Epidermal melanocyte (primary cell): ENCODE measurements around the gene JKAMP.

ENCODE experiments used
- DNase-seq: peaks from one replicate; pipeline ENCODE4 v3.0.0; 2011; ENCODE audit warnings: low spot score; ENCODE audit not compliant: insufficient read length

The JKAMP gene

GRCh38 chr14:59538936-59539335, 54.6 kb downstream of the JKAMP start:
- no peak for DNase-seq

GRCh38 chr14:59540852-59541251, 56.5 kb downstream of the JKAMP start:
- no peak for DNase-seq

GRCh38 chr14:59541731-59542130, 57.4 kb downstream of the JKAMP start:
- no peak for DNase-seq

- no peak for DNase-seq
These were observed 59.6 kb downstream of the JKAMP start for GRCh38 chr14:59543873-59544272.

GRCh38 chr14:59547310-59547709, 63.0 kb downstream of the JKAMP start:
- DNase-seq = no peak
